ENCODE measurements around the gene MEX3A. TPM values are rescaled to one million over a fixed set of nuclear protein-coding genes. Genes with fewer than 3 reads are reported as not detected.

The MEX3A gene
- total RNA-seq, 2 experiments from 2014 or later: 5.3 TPM

- BruUV-seq (replicated peaks): no TSS peak
- H3K27ac ChIP-seq (ENCODE audit: low read depth, low read length, poor library complexity, severe bottlenecking): no peak overlapping the region
Measured at GRCh38 chr1:156108664-156109241, 26.5 kb upstream of the MEX3A start.

GRCh38 chr1:156108057-156108456 is 25.8 kb upstream of the MEX3A start:
- Histone ChIP-seq H3K36me3 (ENCODE audit: insufficient read depth, low read length) (no peaks in the 10 kb centered on the region), H3K4me1 (ENCODE audit: insufficient read depth, low read length, poor library complexity, severe bottlenecking) (peaks cover 11% of the 10 kb centered on the region), H3K9me2 (ENCODE audit: insufficient read depth, low read length) (no peaks in the 10 kb centered on the region), H3K4me3 (ENCODE audit: low read depth, low read length, poor library complexity, severe bottlenecking) (no peak overlapping the region), H3K79me2 (ENCODE audit: insufficient read depth, low read depth, low read length) (no peaks in the 10 kb centered on the region), H3K9me3 (ENCODE audit: low read length) (no peaks in the 10 kb centered on the region), H4K20me1 (ENCODE audit: insufficient read depth, low read length) (no peaks in the 10 kb centered on the region), H3K27ac (ENCODE audit: low read depth, low read length, poor library complexity, severe bottlenecking) (no peak overlapping the region), H2AFZ (ENCODE audit: low read length) (no peak overlapping the region), H3K4me2 (ENCODE audit: low read length) (no peak overlapping the region)
- no TSS peak for BruUV-seq (replicated peaks)
- TF ChIP-seq CTCF (conservative IDR thresholded peaks at IDR 0.05; ENCODE audit: low read length) (no peak), EZH2phosphoT487 (IDR thresholded peaks at IDR 0.05; ENCODE audit: borderline replicate concordance, low read depth, low read length) (no peak)
- POLR2A ChIA-PET: interaction anchor here (0.6 kb wide), 1 partner anchor 34 kb away, joined by 4 read pairs; no protein-coding TSS in a partner anchor
- CTCF ChIA-PET (ENCODE audit: unreplicated experiment): no interaction called here
- no peak for DNase-seq (ENCODE audit: low spot score)
- intact Hi-C loops (cut with micrococcal nuclease; ENCODE audit: unreplicated experiment): no loop called here

More at GRCh38 chr1:156108664-156109241, 26.5 kb upstream of the MEX3A start:
- TF ChIP-seq EZH2phosphoT487 (IDR thresholded peaks at IDR 0.05; ENCODE audit: borderline replicate concordance, low read depth, low read length): no peak
- no peak for TF ChIP-seq CTCF (conservative IDR thresholded peaks at IDR 0.05; ENCODE audit: low read length)
- intact Hi-C loops (cut with micrococcal nuclease; ENCODE audit: unreplicated experiment): no loop called here
- CTCF ChIA-PET (ENCODE audit: unreplicated experiment): no interaction called here
- no peaks in the 10 kb centered on the region for H4K20me1 ChIP-seq (ENCODE audit: insufficient read depth, low read length)
- DNase-seq (ENCODE audit: low spot score): no peak
- no peak overlapping the region for H3K4me2 ChIP-seq (ENCODE audit: low read length)
- no peaks in the 10 kb centered on the region for H3K9me2 ChIP-seq (ENCODE audit: insufficient read depth, low read length)
- H3K4me1 ChIP-seq (ENCODE audit: insufficient read depth, low read length, poor library complexity, severe bottlenecking): peaks cover 11% of the 10 kb centered on the region
- no peaks in the 10 kb centered on the region for H3K79me2 ChIP-seq (ENCODE audit: insufficient read depth, low read depth, low read length)
- no peak overlapping the region for H2AFZ ChIP-seq (ENCODE audit: low read length)
- POLR2A ChIA-PET: no interaction called here
- no peak overlapping the region for H3K4me3 ChIP-seq (ENCODE audit: low read depth, low read length, poor library complexity, severe bottlenecking)
- no peaks in the 10 kb centered on the region for H3K36me3 ChIP-seq (ENCODE audit: insufficient read depth, low read length)
- no peaks in the 10 kb centered on the region for H3K9me3 ChIP-seq (ENCODE audit: low read length)

- no peaks in the 10 kb centered on the region for H3K36me3 ChIP-seq (ENCODE audit: insufficient read depth, low read length)
- H3K4me3 ChIP-seq (ENCODE audit: low read depth, low read length, poor library complexity, severe bottlenecking): no peak overlapping the region
- DNase-seq (ENCODE audit: low spot score): no peak
- H3K79me2 ChIP-seq (ENCODE audit: insufficient read depth, low read depth, low read length): no peaks in the 10 kb centered on the region
- ChIA-PET POLR2A (interaction anchor here (0.6 kb wide), 1 partner anchor 15 kb away, joined by 4 read pairs; no protein-coding TSS in a partner anchor), CTCF (ENCODE audit: unreplicated experiment) (no interaction called here)
- no TSS peak for BruUV-seq (replicated peaks)
- H3K27ac ChIP-seq (ENCODE audit: low read depth, low read length, poor library complexity, severe bottlenecking): no peak overlapping the region
- no peak overlapping the region for H2AFZ ChIP-seq (ENCODE audit: low read length)
- H3K4me1 ChIP-seq (ENCODE audit: insufficient read depth, low read length, poor library complexity, severe bottlenecking): peaks cover 11% of the 10 kb centered on the region
- H3K9me2 ChIP-seq (ENCODE audit: insufficient read depth, low read length): no peaks in the 10 kb centered on the region
- H4K20me1 ChIP-seq (ENCODE audit: insufficient read depth, low read length): no peaks in the 10 kb centered on the region
- no peak overlapping the region for H3K4me2 ChIP-seq (ENCODE audit: low read length)
- no peaks in the 10 kb centered on the region for H3K9me3 ChIP-seq (ENCODE audit: low read length)
- TF ChIP-seq CTCF (conservative IDR thresholded peaks at IDR 0.05; ENCODE audit: low read length): no peak
- TF ChIP-seq EZH2phosphoT487 (IDR thresholded peaks at IDR 0.05; ENCODE audit: borderline replicate concordance, low read depth, low read length): no peak
- intact Hi-C loops (cut with micrococcal nuclease; ENCODE audit: unreplicated experiment): no loop called here
Measured at GRCh38 chr1:156106624-156107488, 24.6 kb upstream of the MEX3A start.

Data from OCI-LY7 (cell line).